Right lung (tissue), 10 donors: ENCODE measurements around the gene ARHGAP18. TPM values are rescaled to one million over a fixed set of nuclear protein-coding genes. Genes with fewer than 3 reads are reported as not detected.

Source experiments
- DNase-seq, 2 donors: peaks; one replicate each; pipeline ENCODE4 v3.0.0-alpha.2; 2013
- long read RNA-seq, 8 donors: transcript quantifications; one replicate each; lab custom pipeline, GENCODE V29; 2026
- polyA plus RNA-seq, 5 donors: library from polyadenylated mRNA; unstranded; fragments of 120-200 nt; gene quantifications; one replicate each; pipeline versions ENCODE4 v1.2.1 to v1.2.3, GENCODE V29; 2013; ENCODE audit warnings: inconsistent platforms in 1 of 5, low replicate concordance in 1 of 5; ENCODE audit not compliant: insufficient read length in 5 of 5, insufficient read depth in 1 of 5

ARHGAP18 gene
- polyA plus RNA-seq, result 10 to 100 TPM; 57.4 to 80.8 (median 71.5) TPM
- long read RNA-seq, donor 1, full-length matches to known transcripts, result 4 of 16 reads
- long read RNA-seq, donor 1, partial matches to known transcripts, result 12 of 16 reads
- long read RNA-seq, donor 1, other reads (novel, unspliced or antisense), result 0 of 16 reads
- long read RNA-seq, donor 2, full-length matches to known transcripts, result 5 of 5 reads
- long read RNA-seq, donor 2, partial matches to known transcripts, result 0 of 5 reads
- long read RNA-seq, donor 2, other reads (novel, unspliced or antisense), result 0 of 5 reads
- long read RNA-seq, donor 3, full-length matches to known transcripts, result 6 of 29 reads
- long read RNA-seq, donor 3, partial matches to known transcripts, result 23 of 29 reads
- long read RNA-seq, donor 3, other reads (novel, unspliced or antisense), result 0 of 29 reads
- long read RNA-seq, donor 4, full-length matches to known transcripts, result 5 of 16 reads
- long read RNA-seq, donor 4, partial matches to known transcripts, result 11 of 16 reads
- long read RNA-seq, donor 4, other reads (novel, unspliced or antisense), result 0 of 16 reads
- long read RNA-seq, donor 5, full-length matches to known transcripts, result 4 of 28 reads
- long read RNA-seq, donor 5, partial matches to known transcripts, result 24 of 28 reads
- long read RNA-seq, donor 5, other reads (novel, unspliced or antisense), result 0 of 28 reads
- long read RNA-seq, donor 6, full-length matches to known transcripts, result 2 of 17 reads
- long read RNA-seq, donor 6, partial matches to known transcripts, result 15 of 17 reads
- long read RNA-seq, donor 6, other reads (novel, unspliced or antisense), result 0 of 17 reads
- long read RNA-seq, donor 7, full-length matches to known transcripts, result 7 of 7 reads
- long read RNA-seq, donor 7, partial matches to known transcripts, result 0 of 7 reads
- long read RNA-seq, donor 7, other reads (novel, unspliced or antisense), result 0 of 7 reads
- long read RNA-seq, donor 8, result 0 reads

GRCh38 chr6:129709769-129710449 lies at the start of gene ARHGAP18:
TSS of gene ARHGAP18 (minus strand) at chr6:129710177. CDS start at chr6:129710136, 41 bp downstream.
- peak; percentile 76 to 80 for DNase-seq

- no peak for DNase-seq
Measured at GRCh38 chr6:129755787-129756186, 45.8 kb upstream of the ARHGAP18 start.

GRCh38 chr6:129754750-129755149 lies 44.8 kb upstream of the ARHGAP18 start:
- DNase-seq, result no peak

- no peak for DNase-seq
Measured at GRCh38 chr6:129753422-129753821, 43.4 kb upstream of the ARHGAP18 start.

GRCh38 chr6:129751384-129751783 lies 41.4 kb upstream of the ARHGAP18 start:
- DNase-seq, result no peak

- no peak for DNase-seq
Measured at GRCh38 chr6:129750360-129750759, 40.4 kb upstream of the ARHGAP18 start.

GRCh38 chr6:129749749-129750120 lies 39.8 kb upstream of the ARHGAP18 start:
- DNase-seq, result no peak

- no peak for DNase-seq
Measured at GRCh38 chr6:129748901-129749748, 39.1 kb upstream of the ARHGAP18 start.

GRCh38 chr6:129748212-129748900 lies 38.4 kb upstream of the ARHGAP18 start:
- DNase-seq, result no peak

GRCh38 chr6:129747588-129748112 lies 37.7 kb upstream of the ARHGAP18 start:
- no peak for DNase-seq

GRCh38 chr6:129744880-129745237 lies 34.9 kb upstream of the ARHGAP18 start:
- no peak for DNase-seq

GRCh38 chr6:129744201-129744879 lies 34.4 kb upstream of the ARHGAP18 start:
- no peak for DNase-seq

GRCh38 chr6:129740013-129740412 lies 30.0 kb upstream of the ARHGAP18 start:
- DNase-seq, result no peak

GRCh38 chr6:129736105-129736504 lies 26.1 kb upstream of the ARHGAP18 start:
- DNase-seq, result no peak

- DNase-seq, result no peak
Measured at GRCh38 chr6:129733290-129733689, 23.3 kb upstream of the ARHGAP18 start.

GRCh38 chr6:129732542-129732941 lies 22.6 kb upstream of the ARHGAP18 start:
- no peak for DNase-seq

GRCh38 chr6:129732034-129732433 lies 22.1 kb upstream of the ARHGAP18 start:
- DNase-seq, result no peak

GRCh38 chr6:129731428-129731827 lies 21.5 kb upstream of the ARHGAP18 start:
- no peak for DNase-seq

- no peak for DNase-seq
Measured at GRCh38 chr6:129730477-129731165, 20.6 kb upstream of the ARHGAP18 start.
